Measurements from ENCODE around the gene IRF2BP1.
"Not testable (repeated sequence)": the region's sequence is repeated elsewhere in the genome, so short reads cannot be mapped to it uniquely, and the experiment has no call there.

IRF2BP1 gene

DNA sequence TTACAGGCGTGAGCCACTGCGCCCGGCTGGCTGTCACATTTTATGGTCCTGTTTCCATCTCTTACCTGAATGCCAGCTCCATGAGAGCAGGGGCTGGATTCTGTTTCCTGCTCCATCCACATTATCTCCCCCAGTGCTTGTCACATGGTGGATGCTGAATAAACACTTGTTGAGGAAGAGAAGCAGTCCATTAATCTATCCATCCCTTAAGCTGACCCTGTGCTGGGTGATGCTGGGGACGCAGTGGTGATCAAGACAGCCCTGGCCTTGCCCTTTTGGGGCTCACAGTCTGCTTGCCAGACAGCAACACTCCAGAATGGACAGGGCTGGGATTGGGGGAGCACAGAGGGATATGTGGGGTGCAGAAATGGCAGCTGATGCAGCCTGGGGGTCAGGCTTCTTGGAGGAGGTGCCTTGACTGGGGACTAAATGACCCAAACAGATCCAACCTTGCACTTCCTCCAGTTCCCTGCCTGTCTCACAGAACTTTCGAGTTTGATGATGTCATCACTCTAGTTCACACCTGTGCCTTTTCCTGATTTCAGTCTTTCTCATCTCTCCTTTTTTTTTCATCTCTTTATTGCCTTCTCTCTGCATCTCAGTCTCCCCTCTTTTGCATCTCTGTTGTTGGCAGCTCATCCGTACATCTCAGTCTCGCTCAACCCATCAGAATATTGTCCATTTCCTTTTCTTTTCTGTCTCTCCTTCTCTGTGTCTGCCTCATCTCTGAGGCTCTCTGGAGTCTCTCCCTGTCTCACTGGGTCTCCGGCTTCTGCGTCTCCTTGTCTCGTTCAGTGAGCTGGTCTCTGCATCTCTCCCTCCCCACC lies 4.6 kb downstream of the IRF2BP1 start:
- DNase-seq = no peak

DNA sequence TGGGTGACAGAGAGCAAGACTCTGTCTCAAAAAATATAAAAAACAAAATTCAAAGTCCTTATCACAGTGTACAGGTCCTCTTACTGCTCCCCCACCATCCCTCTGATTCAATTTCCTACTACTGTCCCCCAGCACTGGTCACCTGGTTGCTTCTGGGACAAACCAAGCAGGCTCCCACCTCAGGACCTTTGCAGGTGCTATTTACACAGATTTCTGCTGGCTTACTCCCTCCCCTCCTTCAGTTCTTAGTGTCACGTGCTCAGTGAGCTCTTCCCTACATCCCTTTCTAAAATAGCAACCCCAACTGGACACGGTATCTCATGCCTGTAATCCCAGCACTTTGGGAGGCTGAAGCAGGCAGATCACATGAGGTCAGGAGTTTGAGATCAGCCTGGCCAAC lies 6.0 kb downstream of the IRF2BP1 start:
- DNase-seq = no peak

GRCh38 chr19:45879055-45879454 lies 6.9 kb downstream of the IRF2BP1 start:
- no peak for DNase-seq

GRCh38 chr19:45878043-45878794 lies 7.7 kb downstream of the IRF2BP1 start:
- no peak for DNase-seq

DNA sequence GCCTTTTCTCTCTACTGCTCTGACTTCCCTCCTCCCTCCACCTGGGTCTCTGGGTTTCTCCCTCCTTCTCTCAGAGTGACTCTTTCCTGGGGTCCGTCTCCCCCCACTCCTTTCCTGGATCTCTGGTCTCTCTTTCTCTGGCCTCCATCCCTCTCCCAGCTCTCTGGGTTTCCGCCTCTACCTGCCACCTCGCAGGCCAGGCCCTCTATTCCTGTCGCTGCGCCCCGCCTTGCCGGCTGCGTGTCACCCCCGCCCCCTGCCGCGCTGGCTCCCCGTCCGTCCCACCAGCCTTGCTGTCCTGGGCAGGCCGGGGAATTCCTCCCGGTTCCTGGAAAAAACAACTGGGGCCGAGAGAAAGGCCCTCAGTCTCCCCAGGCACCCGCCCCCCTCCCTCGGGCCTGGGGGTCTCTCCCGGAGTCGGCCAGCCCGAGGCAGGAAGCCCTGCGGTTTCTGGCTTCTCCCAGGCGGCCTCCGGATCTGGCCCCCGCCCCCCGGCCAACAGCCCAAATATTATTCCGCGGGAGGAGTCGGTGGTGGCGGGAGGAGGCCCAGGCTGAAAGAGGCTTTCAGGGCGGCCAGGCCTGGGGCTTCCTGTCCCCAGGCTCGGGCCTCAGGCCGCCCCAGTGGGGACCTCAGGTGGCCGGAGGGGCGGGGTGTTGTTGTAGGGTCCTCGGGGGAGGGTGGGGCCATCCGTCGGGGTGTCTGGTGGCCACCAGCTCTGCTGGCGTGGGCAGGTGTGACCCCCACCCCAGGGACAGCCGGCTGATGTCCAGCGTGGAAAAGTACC lies 9.3 kb downstream of the IRF2BP1 start:
- DNase-seq = no peak

- DNase-seq = no peak
Observed at GRCh38 chr19:45876161-45876410, 9.9 kb downstream of the IRF2BP1 start.

GRCh38 chr19:45874620-45874966 lies 11.3 kb downstream of the IRF2BP1 start:
- no peak for DNase-seq

DNA sequence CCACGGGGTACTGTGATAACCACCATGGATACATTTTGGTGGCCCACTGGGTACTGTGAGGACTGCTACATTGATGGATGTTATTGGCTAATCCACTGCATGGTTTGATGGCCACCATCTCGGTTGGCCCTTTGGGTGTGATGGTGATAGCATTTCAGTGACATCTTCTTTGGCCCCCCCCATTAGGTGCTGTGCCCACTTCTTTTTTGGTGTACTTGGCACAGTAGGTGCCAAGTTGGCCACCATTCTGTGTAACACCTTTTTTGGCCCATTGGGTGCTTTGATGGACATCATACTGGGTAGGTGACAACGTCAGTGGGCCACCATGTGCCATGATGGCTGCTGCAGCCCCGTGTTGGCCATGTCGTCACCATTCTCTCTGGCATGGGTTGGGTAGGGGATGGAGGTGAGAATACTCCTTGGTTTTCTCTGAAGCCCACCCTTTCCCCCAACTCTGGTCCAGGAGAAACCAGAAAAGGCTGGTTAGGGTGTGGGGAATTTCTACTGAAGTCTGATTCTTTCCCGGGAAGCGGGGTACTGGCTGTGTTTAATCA lies 12.6 kb downstream of the IRF2BP1 start:
- DNase-seq = no peak

DNA sequence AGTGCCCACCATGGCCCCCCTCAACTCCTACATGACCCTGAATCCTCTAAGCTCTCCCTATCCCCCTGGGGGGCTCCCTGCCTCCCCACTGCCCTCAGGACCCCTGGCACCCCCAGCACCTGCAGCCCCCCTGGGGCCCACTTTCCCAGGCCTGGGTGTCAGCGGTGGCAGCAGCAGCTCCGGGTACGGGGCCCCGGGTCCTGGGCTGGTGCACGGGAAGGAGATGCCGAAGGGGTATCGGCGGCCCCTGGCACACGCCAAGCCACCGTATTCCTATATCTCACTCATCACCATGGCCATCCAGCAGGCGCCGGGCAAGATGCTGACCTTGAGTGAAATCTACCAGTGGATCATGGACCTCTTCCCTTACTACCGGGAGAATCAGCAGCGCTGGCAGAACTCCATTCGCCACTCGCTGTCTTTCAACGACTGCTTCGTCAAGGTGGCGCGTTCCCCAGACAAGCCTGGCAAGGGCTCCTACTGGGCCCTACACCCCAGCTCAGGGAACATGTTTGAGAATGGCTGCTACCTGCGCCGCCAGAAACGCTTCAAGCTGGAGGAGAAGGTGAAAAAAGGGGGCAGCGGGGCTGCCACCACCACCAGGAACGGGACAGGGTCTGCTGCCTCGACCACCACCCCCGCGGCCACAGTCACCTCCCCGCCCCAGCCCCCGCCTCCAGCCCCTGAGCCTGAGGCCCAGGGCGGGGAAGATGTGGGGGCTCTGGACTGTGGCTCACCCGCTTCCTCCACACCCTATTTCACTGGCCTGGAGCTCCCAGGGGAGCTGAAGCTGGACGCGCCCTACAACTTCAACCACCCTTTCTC lies 13.6 kb downstream of the IRF2BP1 start:
- DNase-seq = no peak

DNA sequence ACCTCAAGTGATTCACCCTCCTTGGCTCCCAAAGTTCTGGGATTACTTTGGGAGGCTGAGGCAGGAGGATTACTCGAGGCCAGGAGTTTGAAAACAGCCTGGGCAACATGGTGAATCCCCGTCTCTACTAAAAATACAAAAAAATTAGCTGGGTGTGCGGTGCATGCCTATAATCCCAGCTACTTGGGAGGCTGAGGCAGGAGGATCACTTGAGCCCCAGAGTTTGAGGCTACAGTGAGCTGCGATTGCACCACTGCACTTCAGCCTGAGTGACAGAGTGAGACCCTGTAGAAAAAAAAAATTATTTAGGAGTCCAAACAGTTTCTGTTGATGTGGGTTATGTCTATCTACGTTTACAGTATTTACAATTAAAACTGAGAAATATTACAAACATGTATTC lies 15.1 kb downstream of the IRF2BP1 start:
- DNase-seq = no peak

GRCh38 chr19:45867241-45867640 lies 18.7 kb downstream of the IRF2BP1 start:
- DNase-seq = not testable (repeated sequence)

GRCh38 chr19:45866400-45867176 lies 19.4 kb downstream of the IRF2BP1 start:
- no peak for DNase-seq

DNA sequence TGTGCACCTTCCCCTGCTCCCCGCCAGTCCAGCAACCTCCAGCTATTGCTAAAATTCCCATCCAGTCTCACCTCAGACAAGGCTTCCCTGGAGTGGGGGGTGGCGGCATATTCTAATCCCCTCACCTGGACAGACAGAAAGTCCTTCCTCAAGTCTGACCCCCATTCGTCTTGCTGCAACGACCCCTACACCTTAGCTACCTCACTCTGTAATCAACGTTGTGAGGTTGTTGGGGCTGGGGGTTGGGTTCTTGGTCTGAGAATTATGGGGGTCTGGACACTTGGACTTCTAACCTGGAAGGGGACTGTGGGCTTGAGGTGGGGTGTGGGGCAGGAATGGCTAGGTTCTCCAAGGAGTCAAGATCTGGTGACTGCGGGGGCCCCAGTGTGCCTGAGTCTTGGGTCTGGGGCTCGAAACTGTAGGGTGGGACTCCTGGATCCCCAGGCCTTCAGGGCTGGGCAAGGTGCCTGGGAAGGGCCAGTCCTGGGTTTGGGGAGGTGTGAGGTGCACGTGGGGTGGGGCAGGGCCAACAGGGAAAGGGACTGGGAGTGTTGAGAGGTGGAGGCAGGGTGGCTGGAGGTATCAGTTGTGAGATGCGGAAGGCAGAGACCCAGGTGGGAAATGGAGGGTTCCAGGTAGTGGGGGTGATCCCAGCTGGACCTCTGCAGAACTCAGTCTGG lies 20.5 kb downstream of the IRF2BP1 start:
- DNase-seq = no peak

GRCh38 chr19:45864629-45865082 lies 21.3 kb downstream of the IRF2BP1 start:
- DNase-seq = no peak

- peak; percentile 55 for DNase-seq
Observed at GRCh38 chr19:45863840-45864628, 21.9 kb downstream of the IRF2BP1 start, which contains the start of gene FOXA3. TSS of gene FOXA3 (plus strand) at chr19:45864326. CDS start at chr19:45864457, 131 bp downstream.

DNA sequence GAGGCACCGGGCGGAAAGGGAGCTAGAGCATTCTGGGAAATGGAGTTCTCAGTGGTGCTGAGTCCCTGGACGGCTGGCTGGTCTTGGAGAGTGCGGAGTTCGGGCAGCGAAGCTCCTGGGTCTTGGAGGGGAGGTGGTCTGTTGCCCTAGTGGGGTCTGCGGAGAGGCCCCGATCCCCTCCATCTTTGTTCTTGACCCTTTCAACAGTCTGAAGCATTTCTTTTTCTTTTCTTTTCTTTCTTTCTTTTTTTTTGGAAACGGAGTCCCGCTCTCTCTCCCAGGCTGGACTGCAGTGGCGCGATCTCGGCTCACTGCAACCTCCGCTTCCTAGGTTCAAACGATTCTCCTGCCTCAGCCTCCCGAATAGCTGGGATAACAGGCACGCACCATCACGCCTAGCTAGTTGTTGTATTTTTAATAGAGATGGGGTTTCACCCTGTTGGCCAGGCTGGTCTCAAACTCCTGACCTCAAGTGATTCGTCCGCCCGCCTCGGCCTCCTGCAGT lies 22.6 kb downstream of the IRF2BP1 start:
- DNase-seq = no peak

DNA sequence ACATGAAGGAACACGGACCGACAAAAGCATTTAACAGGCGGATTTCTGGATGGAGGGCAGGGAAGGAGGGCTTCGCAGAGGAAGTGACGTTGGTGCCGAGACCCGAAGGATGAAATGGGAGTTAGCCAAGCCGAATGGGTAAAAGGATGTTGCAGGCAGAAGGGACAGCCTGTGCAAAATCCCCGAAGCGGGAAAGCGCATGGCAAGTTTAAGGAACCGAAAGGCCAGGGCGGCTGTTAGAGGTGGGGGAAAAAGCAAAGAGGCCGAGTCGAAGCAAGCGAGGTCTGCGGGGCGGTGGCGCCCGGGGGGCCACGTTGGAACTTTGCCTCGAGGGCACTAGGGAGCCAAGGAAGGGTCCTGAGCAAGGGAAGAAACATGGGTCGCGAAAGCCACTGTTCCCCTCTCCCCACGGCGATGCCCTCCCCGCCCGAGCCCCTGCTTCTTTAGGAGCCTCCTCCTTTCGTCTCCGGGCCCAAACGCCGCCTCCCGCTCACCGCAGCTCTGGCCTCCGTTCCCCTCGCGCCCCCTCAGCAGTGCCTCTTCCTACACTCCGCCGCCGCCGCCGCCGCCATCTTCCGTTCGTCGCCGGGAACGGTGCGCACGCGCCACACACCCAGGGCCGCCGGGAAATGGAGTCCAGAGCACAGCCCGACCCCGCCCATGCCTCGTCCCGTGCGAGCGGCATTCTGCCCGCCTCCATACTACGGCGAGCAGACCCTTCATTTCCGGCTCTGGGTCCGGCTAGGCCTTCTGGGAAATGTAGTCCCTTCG lies 23.2 kb downstream of the IRF2BP1 start, which contains the start of gene SYMPK:
TSS of gene SYMPK (minus strand) at position 584 of the 771 bp plus-strand sequence. CDS start 8,652 bp downstream, outside the sequence.
- peak; percentile 99 for DNase-seq

DNA sequence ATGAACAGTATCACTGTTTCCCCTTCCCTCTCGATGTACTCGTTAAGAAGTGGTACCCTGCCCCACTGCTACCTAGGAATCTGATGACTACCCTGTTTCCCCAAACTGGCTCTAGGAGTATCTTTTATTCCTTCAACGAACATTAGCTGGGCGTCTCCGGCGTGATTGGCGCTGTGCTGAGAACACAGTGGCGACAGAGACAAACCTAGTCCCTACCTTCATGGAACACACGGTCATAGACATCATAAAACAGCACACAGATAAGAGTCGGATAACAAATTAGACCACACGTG lies 23.7 kb downstream of the IRF2BP1 start:
- no peak for DNase-seq

Data from CD4-positive, alpha-beta T cell treated with Interferon gamma for 1 hour (primary cell).